ENCODE measurements around the gene PSMD8.

The PSMD8 gene

DNA sequence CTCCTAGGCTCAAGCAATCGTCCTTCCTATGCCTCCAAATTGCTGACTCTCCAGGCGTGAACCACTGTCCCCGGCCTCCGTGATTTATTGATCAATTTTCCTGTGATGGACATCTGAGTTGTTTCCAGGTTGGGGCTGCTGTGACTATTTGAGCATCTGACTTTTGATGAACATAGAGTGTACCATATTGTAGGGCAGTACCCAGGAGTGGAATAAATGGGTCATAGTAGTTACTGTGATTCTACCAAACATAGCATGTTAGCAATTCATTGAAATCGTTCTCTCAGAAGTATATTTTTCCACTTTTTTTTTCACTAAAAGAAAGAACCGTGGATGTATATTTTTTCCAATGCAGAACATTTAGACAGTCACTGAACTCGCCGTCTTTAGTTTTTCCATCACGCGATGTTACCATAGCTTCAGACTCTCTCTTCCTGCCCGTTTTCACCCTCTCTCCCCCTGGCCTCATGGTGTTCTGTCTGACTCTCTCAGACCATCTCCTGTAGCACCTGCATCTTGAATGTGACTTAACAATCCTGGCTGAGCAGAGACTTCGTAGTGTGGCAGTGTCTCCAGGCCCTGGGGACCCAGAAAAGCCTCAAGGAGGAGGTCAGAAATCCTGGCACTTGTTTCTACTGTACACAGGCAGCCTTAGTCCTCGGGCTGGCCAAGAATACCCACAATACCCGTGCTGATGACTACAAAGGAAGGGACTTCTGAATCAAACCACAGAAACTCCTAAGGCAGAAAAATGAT, 54.9 kb downstream of the PSMD8 start:
- TF ChIP-seq, protein P1, sequence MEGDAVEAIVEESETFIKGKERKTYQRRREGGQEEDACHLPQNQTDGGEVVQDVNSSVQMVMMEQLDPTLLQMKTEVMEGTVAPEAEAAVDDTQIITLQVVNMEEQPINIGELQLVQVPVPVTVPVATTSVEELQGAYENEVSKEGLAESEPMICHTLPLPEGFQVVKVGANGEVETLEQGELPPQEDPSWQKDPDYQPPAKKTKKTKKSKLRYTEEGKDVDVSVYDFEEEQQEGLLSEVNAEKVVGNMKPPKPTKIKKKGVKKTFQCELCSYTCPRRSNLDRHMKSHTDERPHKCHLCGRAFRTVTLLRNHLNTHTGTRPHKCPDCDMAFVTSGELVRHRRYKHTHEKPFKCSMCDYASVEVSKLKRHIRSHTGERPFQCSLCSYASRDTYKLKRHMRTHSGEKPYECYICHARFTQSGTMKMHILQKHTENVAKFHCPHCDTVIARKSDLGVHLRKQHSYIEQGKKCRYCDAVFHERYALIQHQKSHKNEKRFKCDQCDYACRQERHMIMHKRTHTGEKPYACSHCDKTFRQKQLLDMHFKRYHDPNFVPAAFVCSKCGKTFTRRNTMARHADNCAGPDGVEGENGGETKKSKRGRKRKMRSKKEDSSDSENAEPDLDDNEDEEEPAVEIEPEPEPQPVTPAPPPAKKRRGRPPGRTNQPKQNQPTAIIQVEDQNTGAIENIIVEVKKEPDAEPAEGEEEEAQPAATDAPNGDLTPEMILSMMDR (IDR thresholded peaks at IDR 0.05; ENCODE audit: unreplicated experiment in 3 of 3): no peak

DNA sequence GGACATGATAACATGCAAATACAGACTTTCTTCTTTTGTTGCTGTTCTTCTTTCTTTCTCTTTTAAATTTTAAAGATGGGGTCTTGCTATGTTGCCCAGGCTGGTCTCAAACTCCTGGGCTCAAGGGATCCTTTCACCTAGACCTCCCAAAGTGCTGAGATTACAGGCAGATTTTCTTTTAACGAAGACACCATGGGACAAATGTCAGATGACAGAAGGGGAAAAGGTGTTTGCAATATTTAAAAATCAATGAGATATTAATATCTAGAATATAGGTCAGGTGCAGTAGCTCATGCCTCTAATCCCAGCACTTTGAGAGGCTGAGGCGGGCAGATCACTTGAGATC, 55.4 kb downstream of the PSMD8 start:
- no peak overlapping the region for H3K27ac Mint-ChIP-seq
- no peak overlapping the region for H3K4me3 Mint-ChIP-seq
- no peaks in the 10 kb centered on the region for H3K9me3 Mint-ChIP-seq
- no peaks in the 10 kb centered on the region for H3K36me3 Mint-ChIP-seq (ENCODE audit: low read depth)
- TF ChIP-seq, protein P1 (IDR thresholded peaks at IDR 0.05; ENCODE audit: unreplicated experiment in 3 of 3): no peak
- peaks cover 13% of the 10 kb centered on the region for H3K27me3 Mint-ChIP-seq (ENCODE audit: low read depth)
- H3K4me1 Mint-ChIP-seq: peaks cover 19% of the 10 kb centered on the region

More for the DNA sequence above, 54.9 kb downstream of the PSMD8 start:
- H3K27me3 Mint-ChIP-seq (ENCODE audit: low read depth): peaks cover 10% of the 10 kb centered on the region
- H3K4me1 Mint-ChIP-seq: peaks cover 15% of the 10 kb centered on the region
- H3K27ac Mint-ChIP-seq: peak overlapping the region in 1 of 3 experiments; percentile 20
- no peaks in the 10 kb centered on the region for H3K9me3 Mint-ChIP-seq
- H3K4me3 Mint-ChIP-seq: no peak overlapping the region
- H3K36me3 Mint-ChIP-seq (ENCODE audit: low read depth): no peaks in the 10 kb centered on the region

DNA sequence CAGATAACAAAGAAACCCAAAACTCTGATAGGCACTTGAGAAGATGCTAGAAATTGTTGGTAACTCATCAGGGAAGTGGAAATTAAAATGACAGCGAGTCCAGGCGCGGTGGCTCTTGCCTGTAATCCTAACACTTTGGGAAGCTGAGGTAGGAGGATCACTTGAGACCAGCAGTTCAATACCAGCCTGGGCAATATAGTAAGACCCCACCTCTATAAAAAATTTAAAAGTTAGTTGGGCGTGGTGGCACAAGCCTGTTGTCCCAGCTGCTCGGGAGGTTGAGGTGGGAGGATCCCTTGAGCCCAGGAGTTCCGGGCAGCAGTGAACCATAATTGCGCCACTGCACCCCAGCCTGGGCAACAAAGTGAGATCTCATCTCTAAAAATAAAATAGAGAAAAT, 56.6 kb downstream of the PSMD8 start:
- peaks cover 19% of the 10 kb centered on the region for H3K4me1 Mint-ChIP-seq
- TF ChIP-seq, protein P1 (IDR thresholded peaks at IDR 0.05; ENCODE audit: unreplicated experiment in 3 of 3): no peak
- H3K27ac Mint-ChIP-seq: no peak overlapping the region
- H3K4me3 Mint-ChIP-seq: no peak overlapping the region
- H3K9me3 Mint-ChIP-seq: no peaks in the 10 kb centered on the region
- no peaks in the 10 kb centered on the region for H3K36me3 Mint-ChIP-seq (ENCODE audit: low read depth)
- H3K27me3 Mint-ChIP-seq (ENCODE audit: low read depth): peaks cover 13% of the 10 kb centered on the region

DNA sequence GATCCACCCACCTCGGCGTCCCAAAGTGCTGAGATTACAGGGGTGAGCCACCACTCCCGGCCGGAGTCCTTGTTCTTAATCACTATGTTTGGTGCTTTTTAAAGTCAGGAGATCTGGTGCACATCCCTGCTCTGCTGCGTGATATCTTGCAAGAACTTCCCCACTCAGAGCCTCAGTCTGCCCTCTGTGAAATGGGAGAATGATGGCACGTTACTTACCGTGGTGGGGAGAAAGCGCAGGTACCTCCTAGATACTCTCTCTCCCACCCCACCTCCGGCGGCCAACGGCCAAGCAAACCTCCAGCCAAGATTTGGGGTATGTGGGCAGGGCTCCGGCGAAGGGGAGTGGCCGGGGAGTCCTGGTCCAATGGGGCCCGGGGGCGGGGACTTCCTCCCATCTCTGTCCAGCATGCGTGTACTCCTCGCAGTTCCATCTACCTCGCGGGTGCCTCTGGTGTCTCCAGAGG, 58.9 kb downstream of the PSMD8 start, which contains the start of gene RYR1:
Gene RYR1 (plus strand): TSS at position 424 of the 466 bp plus-strand sequence. CDS start 139 bp downstream, outside the sequence.
- H3K4me1 Mint-ChIP-seq: peaks cover 24% of the 10 kb centered on the region
- peak within 1 kb of the TSS; percentile 50 to 92 (median 86) for H3K27ac Mint-ChIP-seq
- TF ChIP-seq, protein P1 (IDR thresholded peaks at IDR 0.05; ENCODE audit: unreplicated experiment in 3 of 3): no peak
- H3K36me3 Mint-ChIP-seq (ENCODE audit: low read depth): no peaks in the 10 kb centered on the region
- no peaks in the 10 kb centered on the region for H3K9me3 Mint-ChIP-seq
- H3K27me3 Mint-ChIP-seq (ENCODE audit: low read depth): peaks cover 13% of the 10 kb centered on the region
- H3K4me3 Mint-ChIP-seq: peak within 1 kb of the TSS; percentile 80 to 92 (median 87)
